Measurements from ENCODE around the gene SNUPN. TPM values are rescaled to one million over a fixed set of nuclear protein-coding genes. Genes with fewer than 3 reads are reported as not detected.

SNUPN gene
- polyA plus RNA-seq, 1 experiment, result 25.4 TPM

- no peaks in the 10 kb centered on the region for H3K27me3 ChIP-seq (ENCODE audit: control insufficient read depth, insufficient read depth, low read length)
- peak overlapping the region; percentile 77 for H3K4me3 ChIP-seq (ENCODE audit: low read depth, low read length)
- POLR2A ChIA-PET, result interaction anchor here (0.7 kb wide), 1 partner anchor 30 kb away, joined by 5 read pairs; no protein-coding TSS in a partner anchor
- CTCF ChIA-PET, result interaction anchor here (1.2 to 1.9 kb wide), 3 partner anchors 10 to 35 kb away, joined by 3 to 7 read pairs (median 5); no protein-coding TSS in a partner anchor
- no peak for TF ChIP-seq CTCF (IDR thresholded peaks at IDR 0.05; ENCODE audit: insufficient read depth, low read depth, low read length)
- no peak for DNase-seq (ENCODE audit: low read depth)
- peaks cover 14% of the 10 kb centered on the region for H3K36me3 ChIP-seq (ENCODE audit: control insufficient read depth, insufficient read depth, low read length)
These were observed 25.6 kb upstream of the SNUPN start for GRCh38 chr15:75650908-75651809.

- CTCF ChIA-PET, result interaction anchor here (1.4 to 1.9 kb wide), 2 partner anchors 11 to 32 kb away, joined by 3 to 7 read pairs; no protein-coding TSS in a partner anchor
- POLR2A ChIA-PET, result interaction anchor here (1.0 kb wide), 1 partner anchor 11 kb away, joined by 4 read pairs; no protein-coding TSS in a partner anchor
- Histone ChIP-seq H3K36me3 (ENCODE audit: control insufficient read depth, insufficient read depth, low read length) (peaks cover 14% of the 10 kb centered on the region), H3K4me3 (ENCODE audit: low read depth, low read length) (peak overlapping the region; percentile 77), H3K27me3 (ENCODE audit: control insufficient read depth, insufficient read depth, low read length) (no peaks in the 10 kb centered on the region)
- no peak for DNase-seq (ENCODE audit: low read depth)
- TF ChIP-seq CTCF (IDR thresholded peaks at IDR 0.05; ENCODE audit: insufficient read depth, low read depth, low read length), result no peak
These were observed 24.3 kb upstream of the SNUPN start for GRCh38 chr15:75649848-75650247.

- Histone ChIP-seq H3K36me3 (ENCODE audit: control insufficient read depth, insufficient read depth, low read length) (peaks cover 14% of the 10 kb centered on the region), H3K27me3 (ENCODE audit: control insufficient read depth, insufficient read depth, low read length) (no peaks in the 10 kb centered on the region), H3K4me3 (ENCODE audit: low read depth, low read length) (peak overlapping the region; percentile 77)
- TF ChIP-seq CTCF (IDR thresholded peaks at IDR 0.05; ENCODE audit: insufficient read depth, low read depth, low read length), result no peak
- DNase-seq (ENCODE audit: low read depth), result no peak
- ChIA-PET CTCF (interaction anchor here (0.5 kb wide), 1 partner anchor 44 kb away, joined by 4 read pairs; no protein-coding TSS in a partner anchor), POLR2A (interaction anchor here (1.0 kb wide), 1 partner anchor 11 kb away, joined by 4 read pairs; no protein-coding TSS in a partner anchor)
These were observed 23.7 kb upstream of the SNUPN start for GRCh38 chr15:75649045-75649761.

GRCh38 chr15:75648156-75649000, 22.9 kb upstream of the SNUPN start:
- DNase-seq (ENCODE audit: low read depth), result no peak
- TF ChIP-seq CTCF (IDR thresholded peaks at IDR 0.05; ENCODE audit: insufficient read depth, low read depth, low read length), result no peak
- peak overlapping the region; percentile 77 for H3K4me3 ChIP-seq (ENCODE audit: low read depth, low read length)
- ChIA-PET POLR2A (interaction anchor here (0.6 to 1.0 kb wide), 2 partner anchors 12 to 32 kb away, joined by 3 to 4 read pairs; no protein-coding TSS in a partner anchor), CTCF (interaction anchor here (0.5 to 2.4 kb wide), 12 partner anchors 10 to 153 kb away, joined by 3 to 13 read pairs (median 4); partner anchors contain the start of gene SNUPN)
- peaks cover 12% of the 10 kb centered on the region for H3K36me3 ChIP-seq (ENCODE audit: control insufficient read depth, insufficient read depth, low read length)
- no peaks in the 10 kb centered on the region for H3K27me3 ChIP-seq (ENCODE audit: control insufficient read depth, insufficient read depth, low read length)

Data from BJ (cell line).